GM21515 (cell line): Measurements from ENCODE around the gene CTBS.
"Not testable (repeated sequence)": the region's sequence is repeated elsewhere in the genome, so short reads cannot be mapped to it uniquely, and the experiment has no call there.

Source experiments
- ATAC-seq: cut with Tn5 transposase; IDR thresholded peaks from one replicate; pipeline ENCODE4 v1.9.1; 2021; ENCODE audit not compliant: unreplicated experiment

The CTBS gene

GRCh38 chr1:84585803-84586202, 11.6 kb upstream of the CTBS start:
- no peak for ATAC-seq

DNA sequence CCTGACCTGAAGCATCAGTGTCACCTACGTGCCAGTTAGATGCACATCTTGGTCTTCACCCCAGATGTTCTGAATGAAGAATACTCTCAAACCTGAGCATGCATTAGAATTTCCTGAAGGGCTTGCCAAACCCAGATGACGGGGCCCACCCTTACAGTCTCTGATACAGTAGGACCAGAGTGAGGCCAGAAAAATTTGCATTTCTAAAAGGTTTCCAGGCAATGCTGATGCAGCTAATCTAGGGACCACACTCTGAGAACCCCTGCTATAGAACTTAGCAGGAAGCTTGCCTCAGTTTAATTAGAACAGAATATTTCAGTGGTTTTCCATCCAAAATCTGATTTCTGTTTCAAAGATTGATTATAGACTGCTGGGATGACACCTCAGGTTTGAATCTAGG, 9.9 kb upstream of the CTBS start:
- peak; percentile 39 for ATAC-seq

DNA sequence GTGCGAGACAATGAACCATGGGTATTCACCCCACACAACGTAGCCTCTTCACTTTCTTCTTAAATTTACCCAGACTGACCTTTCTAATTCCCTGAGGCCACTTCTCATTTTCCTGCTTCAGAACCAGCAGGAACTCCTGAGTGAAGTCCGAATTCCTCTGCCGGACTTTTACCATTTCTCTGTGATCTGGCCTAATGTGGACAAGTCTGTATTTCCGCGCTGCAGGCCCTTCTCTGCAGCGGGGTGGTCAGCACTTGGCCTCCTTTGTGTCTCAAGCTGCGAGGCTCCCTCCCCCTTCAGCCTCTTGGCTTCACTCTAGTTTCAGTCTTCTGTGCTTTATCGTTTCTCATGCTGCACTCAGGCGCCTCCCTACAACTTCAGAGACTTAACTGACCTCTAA, 9.4 kb upstream of the CTBS start:
- peak; percentile 38 for ATAC-seq

DNA sequence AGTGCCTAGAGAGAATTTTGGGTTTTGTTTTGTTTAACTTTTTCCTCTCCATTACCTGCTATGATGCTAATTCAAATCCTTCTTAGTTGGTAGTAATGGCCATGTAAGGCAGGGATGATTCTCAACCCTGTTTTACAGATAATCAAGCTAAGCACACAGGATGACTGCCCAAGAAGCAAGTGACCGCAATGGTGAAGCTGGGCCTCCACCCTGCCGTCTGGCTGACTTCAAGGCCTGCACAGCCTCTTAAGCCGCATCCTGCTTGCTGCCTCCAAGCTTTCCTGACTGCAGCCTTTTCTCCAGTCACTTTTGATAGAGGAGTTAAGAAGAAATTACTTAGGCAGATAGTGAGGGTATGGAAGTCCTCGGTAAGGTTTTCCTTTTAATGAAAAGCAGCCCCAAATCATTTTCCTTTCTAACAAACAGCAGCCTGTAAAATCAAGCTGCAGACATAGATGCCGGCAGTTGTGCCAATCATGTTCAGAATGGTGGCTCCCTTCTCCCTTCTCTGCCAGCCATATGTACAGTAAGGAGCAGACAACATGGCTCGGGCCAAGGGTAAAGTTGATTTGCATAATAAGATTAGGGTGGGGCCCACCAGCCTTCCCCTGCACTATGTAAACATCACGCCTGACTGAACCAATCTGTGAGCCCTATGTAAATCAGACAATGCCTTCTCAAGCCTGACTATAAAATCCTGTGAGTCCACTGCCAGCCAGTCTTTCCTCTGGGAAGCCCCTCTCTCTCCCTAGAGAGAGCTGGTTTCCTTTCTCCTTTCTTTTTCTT, 8.8 kb upstream of the CTBS start:
- peak; percentile 55 for ATAC-seq

DNA sequence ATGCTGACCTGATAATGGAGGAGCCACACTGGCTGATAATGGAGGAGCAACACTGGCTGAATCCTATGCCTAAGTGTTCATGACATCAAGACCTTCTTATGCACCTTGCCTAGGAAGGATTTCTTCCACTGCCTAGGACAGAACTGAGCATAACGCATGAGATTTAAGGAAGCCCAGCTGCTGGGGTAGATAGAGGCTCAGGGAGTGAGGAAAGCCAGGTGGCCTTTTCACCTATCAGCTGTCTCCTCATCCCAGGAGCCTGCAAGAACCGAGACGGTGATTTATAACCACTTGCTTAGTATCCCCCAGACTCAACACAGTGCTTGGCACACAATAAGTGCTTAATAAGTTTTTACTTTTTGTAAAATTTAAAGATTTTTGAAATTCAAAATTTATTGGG, 7.4 kb upstream of the CTBS start:
- ATAC-seq, result no peak

DNA sequence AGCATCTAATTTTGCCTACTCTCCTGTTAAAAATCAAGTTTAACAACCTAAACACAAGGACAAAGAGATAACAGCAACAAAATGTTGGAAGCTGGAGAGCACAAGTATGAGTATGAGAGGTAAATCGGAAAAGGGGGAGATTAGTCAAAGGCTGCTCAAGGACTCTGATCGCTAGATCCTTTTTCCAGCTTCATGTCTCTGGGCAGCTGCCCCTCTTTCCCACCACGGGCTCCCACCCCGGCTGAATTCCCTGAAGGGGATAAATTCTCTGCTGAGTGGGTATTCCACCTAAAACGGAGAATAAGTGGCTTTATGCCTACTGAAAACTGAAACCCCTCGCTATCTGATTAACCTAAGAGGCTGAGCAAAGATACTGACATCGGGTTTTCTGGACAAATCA, 696 bp upstream of the CTBS start:
- ATAC-seq, result no peak

- no peak for ATAC-seq
These were observed 716 bp downstream of the CTBS start for GRCh38 chr1:84573481-84573966.

DNA sequence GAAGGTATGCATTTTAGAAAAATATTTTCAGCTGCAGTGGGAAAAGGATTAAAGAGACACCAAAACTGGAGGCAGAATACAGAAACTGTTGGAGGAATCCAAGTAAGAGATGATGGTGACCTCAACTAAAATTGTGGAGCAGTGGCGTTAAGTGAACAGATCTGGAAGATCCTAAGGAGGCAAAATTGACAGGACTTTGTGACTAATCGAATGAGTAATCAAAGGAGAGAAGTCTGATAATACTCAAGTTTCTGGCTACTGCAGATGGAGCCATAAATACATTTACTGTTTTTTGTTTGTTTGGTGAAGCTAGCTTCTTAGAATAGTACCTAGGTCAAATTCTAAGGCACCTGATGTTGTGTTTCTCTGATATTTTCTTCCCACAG, 3.1 kb downstream of the CTBS start:
- no peak for ATAC-seq

GRCh38 chr1:84570436-84571149, 3.6 kb downstream of the CTBS start:
- no peak for ATAC-seq

DNA sequence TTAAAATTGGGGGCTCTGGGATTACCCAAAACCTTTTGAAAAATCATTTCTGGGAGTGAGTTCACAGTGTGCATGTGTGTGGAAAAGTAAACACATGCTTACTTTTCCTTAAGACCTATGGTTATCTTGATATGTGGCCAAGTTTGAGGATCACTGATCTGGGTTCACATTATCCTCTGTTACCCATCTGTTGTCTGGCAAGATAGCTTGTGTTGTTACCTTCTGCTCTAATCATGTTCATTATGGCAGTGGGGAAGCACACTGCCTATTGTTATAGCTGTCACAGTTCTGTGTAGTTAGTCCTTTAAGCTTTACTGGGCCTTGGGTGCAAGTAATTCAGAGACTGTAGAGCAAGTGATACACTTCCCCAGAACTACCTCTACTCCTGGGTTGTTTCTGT, 5.0 kb downstream of the CTBS start:
- ATAC-seq, result no peak

DNA sequence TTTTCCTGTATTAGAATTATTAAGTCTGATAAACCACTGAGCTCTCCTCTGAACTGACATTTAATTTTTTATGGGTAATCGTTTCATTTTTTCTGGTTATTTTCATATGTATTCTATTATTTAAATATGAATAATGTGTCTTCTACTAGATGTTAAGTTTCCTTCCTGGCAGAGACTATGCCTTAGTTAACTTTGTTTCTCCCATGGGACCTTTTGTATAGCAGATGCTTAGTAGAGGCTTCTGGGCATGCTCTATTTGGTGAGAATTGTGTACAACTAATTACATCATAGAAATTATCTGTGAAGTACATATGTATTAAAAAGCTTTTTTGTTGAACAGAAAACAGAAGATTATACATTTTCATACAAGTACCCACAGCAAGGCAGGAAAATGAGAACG, 23.4 kb downstream of the CTBS start:
- ATAC-seq, result no peak

GRCh38 chr1:84541679-84542078, 32.6 kb downstream of the CTBS start:
- ATAC-seq, result no peak

GRCh38 chr1:84540759-84541158, 33.5 kb downstream of the CTBS start:
- ATAC-seq, result no peak

DNA sequence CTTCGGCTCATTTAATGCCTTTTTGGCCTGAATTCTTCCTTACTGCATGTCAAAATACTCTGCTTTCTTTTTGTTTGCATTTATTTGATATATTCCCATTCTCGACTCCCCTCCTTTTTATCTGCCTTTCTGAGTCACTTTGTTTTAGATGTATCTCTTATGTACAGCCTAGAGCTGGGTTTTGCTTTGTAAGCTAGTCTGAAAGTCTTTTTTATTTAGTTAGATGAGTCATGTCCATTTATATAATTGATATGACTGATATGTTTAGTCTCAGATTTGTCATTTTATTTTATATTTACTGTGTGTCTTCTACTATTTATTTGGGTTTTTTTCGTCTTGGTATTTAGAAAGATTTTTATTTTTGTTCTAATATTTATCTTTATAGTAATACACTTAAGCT, 34.3 kb downstream of the CTBS start:
- no peak for ATAC-seq

DNA sequence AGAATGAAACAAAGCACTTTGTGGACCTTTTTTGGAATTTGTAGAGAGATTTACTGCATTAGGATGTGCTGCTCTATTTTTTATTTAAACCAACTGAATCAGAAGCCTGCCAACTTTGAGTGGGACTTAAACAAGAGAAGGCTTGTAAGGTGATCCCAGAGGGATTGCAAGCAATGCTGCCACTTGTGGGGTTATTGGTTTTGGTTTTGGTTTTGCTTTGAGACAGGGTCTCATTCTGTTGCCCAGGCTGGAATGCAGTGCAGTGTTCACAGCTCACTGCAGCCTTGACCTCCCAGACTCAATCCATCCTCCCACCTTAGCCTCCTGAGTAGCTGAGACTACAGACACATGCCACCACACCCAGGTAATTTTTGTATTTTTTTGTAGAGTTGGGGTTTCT, 35.6 kb downstream of the CTBS start:
- ATAC-seq, result no peak

DNA sequence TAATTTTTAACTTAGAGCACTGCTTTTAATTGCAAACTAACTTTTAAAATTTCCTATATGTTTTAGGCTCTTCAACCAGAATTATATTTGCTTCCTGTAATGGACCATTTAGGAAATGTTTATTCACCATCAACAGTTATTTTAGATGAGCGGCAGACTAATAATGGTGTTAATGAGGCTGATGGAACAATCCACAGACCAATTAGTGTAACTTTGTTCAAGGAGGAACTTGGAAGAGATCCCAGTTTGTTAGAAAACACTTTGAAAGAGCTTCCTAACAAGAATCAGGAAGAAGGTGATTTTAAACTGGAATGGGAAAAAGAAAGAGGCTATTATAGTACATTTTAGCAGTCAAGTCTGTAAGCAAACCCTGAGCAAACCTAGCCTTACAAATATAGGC, 48.5 kb downstream of the CTBS start:
- ATAC-seq, result no peak

GRCh38 chr1:84524590-84524989, 49.6 kb downstream of the CTBS start:
- ATAC-seq, result no peak

- no peak for ATAC-seq
These were observed 63.6 kb downstream of the CTBS start for GRCh38 chr1:84510668-84511067.

DNA sequence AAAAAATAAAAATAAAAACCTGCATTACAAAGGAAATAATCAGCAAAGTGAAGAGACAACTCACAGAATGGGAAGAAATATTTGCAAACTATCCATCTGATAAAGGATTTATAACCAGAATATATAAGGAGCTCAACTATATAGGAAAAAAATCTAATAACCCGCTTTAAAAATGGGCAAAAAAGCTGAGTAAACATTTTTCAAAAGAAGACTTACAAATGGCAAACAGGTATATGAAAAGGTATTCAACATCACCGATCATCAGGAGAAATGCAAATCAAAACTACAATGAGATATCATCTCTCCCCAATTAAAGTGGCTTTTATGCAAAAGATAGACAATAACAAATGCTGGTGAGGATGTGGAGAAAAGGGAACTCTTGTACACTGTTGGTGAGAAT, 64.1 kb downstream of the CTBS start:
- ATAC-seq, result no peak

- ATAC-seq, result no peak
These were observed 65.2 kb downstream of the CTBS start for GRCh38 chr1:84509029-84509428.

- ATAC-seq, result no peak
These were observed 65.7 kb downstream of the CTBS start for GRCh38 chr1:84508510-84508909.

DNA sequence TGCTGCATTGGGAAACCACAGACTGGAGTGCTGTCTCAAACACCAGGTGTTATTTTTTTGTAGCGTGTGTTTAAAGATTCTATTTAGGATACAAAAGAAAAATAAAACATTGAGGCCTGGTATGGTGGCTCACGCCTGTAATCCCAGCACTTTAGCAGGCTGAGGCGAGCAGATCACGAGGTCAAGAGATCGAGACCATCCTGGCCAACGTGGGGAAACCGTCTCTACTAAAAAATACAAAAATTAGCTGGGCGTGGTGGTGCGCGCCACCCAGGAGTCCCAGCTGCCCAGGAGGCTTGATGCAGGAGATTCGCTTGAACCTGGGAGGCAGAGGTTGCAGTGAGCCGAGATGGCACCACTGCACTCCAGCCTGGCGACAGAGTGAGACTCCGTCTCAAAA, 66.4 kb downstream of the CTBS start:
- not testable (repeated sequence) for ATAC-seq
